Retina (tissue), 1 donor: ENCODE measurements around the gene RPGRIP1L.
"Not testable (repeated sequence)": the region's sequence is repeated elsewhere in the genome, so short reads cannot be mapped to it uniquely, and the experiment has no call there.

Experiments used
- DNase-seq: peaks from one replicate; pipeline ENCODE4 v3.0.0-alpha.2; 2016

The RPGRIP1L gene

DNA sequence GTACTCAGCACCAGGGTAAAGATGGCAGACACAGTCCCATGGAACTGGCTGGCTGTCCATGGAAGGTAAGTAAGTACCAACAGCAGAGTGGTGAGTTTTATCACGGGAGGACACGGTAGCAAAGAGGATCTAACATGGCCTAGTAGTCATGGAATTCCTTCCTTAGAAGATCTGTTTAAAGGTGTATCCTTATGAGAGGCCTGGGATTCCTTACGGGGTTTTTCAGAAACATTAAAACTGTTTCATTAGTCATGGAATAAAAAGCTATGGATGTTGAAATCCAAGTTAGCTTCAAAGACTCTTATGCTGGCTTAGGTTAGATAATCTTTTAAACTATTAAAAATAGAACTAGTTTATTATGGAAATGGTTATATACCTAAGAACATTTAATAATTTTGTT is 7.7 kb upstream of the RPGRIP1L start:
- DNase-seq, result no peak

DNA sequence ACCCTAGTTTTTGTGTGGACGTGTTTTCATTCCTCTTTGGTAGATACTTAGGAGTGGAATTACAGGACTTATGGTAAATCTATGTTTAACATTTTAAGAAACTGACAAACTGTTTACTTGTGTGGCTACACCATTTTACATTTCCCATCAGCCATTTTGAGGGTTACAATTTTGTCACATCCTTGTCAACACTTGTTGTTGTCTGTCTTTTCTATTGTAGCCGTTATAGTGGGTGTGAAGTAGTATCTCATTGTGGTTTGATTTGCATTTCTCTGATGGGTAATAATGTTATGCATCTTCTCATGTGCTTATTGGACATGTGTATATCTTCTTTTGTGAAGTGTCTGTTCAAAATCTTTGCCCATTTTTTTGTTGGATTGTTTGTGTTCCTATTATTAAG is 4.8 kb upstream of the RPGRIP1L start:
- DNase-seq, result no peak

DNA sequence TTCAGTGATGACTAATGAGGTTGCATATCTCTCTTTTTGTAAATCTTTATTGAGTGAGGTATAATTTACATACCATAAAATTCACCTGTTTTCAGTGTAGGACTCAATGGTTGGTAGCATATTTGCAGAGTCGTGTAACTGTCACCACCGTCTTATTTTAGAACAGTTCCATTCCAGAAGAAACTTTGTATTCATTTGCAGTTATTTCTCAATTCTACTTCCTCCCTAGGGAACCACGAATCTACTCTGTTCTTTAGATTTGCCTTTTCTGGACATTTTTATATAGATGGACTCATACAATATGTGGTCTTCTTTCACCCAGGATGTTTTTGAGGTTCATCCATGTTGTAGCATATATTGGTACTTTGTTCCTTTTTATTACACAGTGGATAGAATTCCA is 4.0 kb upstream of the RPGRIP1L start:
- DNase-seq, result no peak

DNA sequence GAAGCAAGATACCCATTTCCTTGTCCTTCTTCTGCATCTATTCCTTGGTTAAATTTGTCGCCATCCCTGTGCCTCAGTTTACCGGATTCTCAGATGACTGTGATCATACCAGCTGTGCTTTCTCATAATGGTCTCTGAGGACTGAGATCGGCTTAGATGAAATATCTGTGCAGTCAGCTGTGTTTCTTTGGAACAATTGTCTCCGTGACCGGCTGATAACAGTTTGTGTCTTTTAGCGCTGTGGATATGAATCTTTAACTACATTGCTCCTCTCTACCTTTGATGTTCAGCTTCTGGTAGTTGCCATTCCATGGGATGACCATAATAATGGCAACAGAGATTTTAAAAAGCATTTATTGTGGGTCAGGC is 770 bp upstream of the RPGRIP1L start:
- DNase-seq, result no peak

DNA sequence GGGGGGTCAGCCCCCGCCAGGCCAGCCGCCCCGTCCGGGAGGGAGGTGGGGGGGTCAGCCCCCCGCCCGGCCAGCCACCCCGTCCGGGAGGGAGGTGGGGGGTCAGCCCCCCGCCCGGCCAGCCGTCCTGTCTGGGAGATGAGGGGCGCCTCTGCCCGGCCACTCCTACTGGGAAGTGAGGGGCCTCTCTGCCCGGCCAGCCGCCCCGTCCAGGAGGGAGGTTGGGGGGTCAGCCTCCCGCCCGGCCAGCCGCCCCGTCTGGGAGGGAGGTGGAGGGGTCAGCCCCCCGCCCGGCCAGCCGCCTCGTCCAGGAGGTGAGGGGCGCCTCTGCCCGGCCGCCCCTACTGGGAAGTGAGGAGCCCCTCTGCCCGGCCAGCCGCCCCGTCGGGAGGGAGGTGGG is 5.4 kb downstream of the RPGRIP1L start:
- not testable (repeated sequence) for DNase-seq

DNA sequence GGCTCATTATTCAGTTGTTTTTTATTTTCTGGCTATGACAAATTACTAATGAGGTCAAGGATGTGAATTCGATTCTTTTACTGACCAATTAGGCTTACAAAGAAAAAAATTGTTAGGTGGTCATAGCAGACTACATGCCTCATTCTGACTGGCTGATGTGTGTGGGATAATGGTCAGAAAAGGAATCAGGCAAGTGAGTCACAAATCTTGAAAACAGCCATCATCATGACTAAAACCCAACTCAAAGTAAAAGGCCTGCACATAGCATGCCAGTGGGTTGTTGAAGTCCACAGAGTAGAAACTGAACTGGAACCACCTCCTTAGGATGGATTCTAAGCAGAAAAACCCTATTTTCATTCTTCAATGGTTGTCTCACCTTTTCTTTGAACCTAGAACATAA is 8.6 kb downstream of the RPGRIP1L start:
- DNase-seq, result no peak

DNA sequence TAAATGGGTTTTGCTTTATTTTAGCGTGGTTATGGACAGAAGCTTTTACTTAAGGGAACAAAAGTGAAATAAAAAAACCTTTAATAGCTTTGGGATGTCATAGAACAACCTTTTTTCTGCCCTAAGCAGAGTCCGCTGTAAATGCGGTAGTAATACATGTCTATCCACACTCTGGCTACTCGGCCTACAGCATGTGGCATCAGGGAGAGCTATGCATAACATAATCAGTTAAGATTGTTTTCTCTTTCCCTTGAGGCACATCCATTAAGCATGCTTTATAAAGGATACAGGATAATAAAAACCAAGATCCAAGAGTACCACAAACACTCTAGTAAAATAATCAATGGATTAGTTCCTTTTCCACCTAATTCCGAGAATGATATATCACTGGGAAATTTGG is 10.3 kb downstream of the RPGRIP1L start:
- no peak for DNase-seq

DNA sequence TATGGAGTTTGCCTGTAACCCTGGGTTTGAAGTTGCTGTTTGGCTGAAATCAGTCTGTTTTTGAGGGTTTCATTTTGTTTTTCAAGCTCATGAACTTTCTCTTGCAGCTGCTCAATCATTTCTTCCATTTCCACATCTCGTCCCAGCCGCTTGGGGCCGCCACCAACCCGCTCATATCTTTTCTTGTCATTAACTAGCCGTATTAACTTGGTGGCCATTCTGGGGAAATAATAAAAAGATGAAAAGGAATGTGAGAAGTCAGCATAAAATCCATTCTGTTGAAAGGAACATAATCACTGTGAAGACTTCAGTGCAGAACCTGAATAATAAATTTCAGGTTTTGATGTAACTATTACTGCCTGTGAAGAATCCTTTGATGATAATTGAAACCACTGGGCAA is 11.5 kb downstream of the RPGRIP1L start:
- DNase-seq, result no peak

DNA sequence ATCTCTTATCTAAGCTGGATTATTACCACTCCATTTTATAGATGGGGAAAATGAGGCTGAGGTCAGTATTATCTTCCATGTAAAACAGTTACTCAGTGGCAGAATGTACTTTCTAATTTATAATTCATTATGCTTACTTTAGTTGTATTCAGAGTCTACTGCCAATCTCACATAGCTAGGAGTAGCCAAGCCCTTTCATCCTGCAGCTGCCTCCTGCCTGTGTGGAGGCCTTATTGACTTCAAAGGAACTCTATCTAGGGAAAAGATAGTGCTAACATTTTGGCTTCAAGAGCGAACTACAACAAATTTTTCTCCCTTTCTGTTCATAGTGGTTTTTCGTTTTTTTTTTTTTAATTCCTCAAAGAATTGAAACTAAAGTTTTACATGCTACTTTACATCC is 12.9 kb downstream of the RPGRIP1L start:
- no peak for DNase-seq

DNA sequence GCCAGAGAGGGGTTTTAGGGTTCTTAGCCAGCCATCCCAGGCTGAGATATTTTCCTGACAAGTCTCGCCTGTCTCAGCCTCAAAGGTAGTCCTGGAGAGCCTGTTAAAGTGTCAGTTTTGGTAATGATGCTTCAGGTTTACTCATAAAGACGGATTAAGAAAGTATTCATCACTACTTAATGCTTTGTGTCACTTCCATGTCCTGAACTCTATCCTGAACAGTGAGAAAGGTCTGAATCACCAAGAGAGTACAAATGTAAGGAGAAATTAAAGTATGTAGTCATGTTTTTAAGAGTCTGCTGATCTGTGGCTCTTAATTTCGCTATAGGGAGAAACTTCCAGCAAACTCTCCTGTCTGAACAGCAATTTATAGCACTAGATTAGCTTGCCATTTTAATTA is 14.0 kb downstream of the RPGRIP1L start:
- DNase-seq, result no peak

DNA sequence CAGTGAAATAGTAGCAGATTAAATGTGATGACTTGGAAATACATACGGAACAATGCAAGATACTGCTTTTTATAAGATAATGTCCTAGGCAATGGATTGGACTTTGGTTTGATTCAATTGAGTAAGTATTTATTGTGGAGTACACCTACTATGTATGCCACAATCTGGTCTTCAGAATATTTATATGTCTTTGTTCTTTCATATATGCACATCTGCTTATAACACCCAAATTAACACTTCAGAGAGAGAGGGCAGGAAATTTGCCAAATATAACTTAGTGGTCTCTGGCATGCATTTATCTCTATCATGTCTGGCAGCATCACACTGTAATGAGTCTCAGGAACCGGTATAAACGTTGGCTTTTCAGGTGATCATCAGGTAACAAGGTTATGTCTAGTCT is 16.9 kb downstream of the RPGRIP1L start:
- DNase-seq, result no peak

DNA sequence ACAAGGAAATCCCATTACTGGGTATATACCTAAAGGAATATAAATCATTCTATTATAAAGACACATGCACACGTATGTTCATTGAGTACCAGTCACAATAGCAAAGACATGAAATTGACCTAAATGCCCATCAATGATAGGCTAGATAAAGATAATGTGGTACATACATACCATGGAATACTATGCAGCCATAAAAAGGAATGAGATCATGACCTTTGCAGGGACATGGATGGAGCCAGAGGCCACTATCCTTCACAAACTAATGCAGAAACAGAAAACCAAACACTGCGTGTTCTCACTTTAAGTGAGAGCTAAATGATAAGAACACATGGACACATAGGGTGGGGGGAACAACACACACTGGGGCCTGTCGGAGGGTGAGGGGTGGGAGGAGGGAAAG is 18.3 kb downstream of the RPGRIP1L start:
- DNase-seq, result not testable (repeated sequence)

DNA sequence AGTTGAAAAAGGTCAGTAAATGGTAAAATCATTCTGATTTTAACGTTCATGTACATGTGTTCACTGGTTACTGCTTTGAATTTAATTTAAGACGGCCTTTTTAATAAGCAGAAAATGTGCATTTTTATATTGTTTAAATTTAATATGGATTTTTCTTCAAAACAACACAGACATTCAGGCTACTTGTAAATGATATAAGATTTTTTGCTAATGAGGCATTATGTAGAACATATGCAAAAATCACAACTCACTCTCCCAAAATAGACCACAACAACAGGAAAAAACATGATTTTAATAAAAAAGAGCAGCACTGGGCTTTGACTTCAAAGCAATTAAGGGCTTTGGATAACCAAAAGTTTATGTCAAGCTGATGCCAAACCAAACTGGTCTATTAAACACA is 22.3 kb downstream of the RPGRIP1L start:
- DNase-seq, result no peak

DNA sequence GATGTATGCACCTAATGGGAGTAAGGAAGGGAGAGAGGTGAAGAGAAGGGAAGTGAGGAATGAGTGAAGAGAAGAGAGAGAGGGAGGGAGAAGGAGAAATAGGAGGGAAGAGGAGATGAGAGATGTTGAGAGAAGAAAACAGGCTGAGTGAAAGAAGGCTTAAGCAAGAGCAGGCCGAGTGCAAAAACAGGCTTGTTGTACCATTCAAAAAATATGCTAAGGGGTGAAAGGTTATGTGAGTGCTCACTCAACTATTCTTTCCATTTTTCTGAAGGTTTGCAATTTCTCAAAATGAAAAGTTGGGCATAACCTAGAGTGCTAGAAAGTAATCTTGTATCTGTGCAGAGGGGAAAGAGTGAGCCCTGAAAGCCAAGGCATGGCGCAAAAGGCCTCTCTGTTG is 22.9 kb downstream of the RPGRIP1L start:
- DNase-seq, result no peak

DNA sequence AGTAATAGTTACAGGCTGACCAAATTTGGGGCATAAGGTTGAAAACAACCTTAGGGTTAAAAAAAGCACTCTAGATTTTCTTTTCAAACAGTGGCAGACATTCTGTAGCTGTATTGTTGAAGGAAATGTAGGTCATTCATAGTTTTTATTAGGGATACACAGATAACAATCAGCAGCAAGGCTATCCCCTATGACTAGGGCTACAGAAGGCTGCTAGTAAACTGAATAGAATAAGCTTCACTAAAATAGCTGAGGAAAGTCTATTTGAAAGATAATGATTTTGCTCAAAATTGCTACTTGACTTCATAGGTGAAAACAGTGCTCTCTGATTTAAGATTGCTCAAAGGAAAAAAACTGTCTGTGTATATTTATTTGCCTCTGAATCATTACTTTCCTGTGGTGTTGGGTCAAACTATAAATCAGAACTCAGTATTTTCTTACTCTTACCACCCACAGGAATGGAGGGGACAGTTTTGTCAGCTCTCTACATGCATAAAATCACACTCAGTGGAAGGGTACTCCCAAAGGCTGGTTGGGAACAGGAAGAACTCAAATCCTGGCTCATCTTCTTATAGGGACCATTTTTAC is 24.8 kb downstream of the RPGRIP1L start:
- no peak for DNase-seq

DNA sequence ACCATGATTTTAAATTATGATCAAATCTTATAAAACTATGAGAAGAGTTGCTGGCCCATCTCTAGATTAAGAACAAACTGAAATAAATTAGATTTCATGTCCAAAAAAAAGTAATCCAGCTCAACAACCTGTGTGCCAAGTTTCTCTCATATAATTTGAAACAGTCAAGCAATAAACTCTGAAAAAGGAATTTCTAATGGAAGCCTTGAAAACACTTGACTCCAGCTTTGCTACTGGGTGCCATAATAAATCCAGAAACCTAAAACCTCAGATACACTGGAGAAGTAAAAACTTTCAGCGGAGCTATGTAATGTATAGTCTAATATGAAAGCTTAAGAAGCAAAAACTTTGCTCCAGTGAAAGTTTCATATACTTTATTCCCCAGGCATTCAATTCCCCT is 25.5 kb downstream of the RPGRIP1L start:
- DNase-seq, result no peak

DNA sequence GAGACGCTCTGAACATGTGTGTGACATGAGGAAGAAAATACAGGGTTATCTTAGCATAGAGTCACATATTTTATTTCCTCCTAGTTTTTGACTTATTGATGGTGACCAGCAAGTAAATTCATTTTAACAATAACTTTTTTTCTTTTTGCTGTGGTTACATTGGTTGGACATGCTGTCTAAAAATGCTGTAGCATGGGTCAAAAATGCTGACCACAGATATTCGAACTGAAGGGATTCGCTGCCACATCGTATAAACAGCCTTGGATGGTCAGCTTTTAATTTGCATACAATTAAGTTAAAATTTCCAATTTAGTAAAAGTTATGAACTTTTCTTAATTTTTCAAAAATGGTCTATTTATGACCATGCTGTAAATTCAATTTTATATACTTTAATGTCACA is 30.5 kb downstream of the RPGRIP1L start:
- DNase-seq, result no peak

DNA sequence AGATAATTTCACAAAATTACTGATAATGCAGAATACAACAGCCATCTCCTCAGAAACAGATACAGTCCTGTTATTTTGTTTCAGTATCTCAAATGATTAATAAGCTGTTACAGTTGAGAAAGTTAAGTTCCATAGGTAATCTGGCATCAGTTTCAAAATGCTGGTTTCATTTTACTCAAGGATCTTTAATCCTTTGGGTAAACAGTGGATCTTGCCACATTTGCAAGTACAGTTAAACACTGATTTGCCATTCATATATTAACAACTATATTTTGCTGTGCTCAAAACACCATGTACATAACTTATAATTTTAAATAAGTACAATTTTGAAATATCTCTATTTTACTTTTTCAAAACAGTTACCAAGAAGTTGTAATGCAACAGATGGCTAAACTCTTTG is 31.2 kb downstream of the RPGRIP1L start:
- DNase-seq, result no peak

DNA sequence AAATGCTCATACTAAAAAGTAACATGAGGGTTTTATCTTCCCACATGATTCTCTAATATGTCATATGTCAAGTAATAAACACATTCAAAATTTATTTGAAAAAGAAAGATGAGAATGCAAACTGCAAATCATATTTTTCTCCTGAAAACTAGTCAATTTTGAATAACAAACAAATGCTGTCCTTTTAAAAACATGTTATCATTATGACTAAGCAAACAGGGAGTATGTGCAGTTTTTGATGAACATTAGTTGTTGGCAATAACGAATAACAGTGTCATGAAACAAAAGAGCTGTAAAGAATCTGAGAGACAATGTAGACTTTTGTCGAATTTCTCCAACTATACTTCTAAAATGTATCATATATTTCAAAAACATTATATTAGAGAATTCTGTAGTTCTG is 34.8 kb downstream of the RPGRIP1L start:
- no peak for DNase-seq

DNA sequence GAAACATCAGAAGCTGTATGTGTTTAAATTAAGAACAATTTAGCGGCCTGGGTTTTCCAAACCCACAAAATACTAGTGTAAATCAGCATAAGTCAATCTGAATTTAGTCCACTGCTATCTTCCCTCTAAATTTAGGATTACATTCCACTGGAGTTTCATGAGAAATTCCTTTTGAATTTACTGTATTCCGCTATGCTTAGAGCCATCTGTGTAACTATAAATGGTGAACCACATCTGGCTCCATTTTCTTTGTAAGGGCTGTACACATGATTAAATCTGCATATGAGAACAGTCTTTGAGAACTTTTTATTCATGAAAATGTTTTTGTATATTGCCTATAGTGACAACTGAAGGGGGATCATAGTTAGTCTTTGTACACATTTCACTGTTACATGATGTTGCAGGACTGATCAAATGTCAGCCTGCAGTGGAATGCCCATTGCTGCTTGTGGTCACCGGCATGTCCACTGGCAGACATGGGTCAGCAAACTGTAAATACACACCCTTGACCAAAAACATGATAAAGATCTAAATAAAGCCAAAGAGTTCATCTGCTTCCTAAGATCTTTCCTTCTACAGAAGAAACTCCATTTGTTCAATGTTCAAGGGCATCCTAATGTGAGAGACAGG is 36.8 kb downstream of the RPGRIP1L start:
- no peak for DNase-seq

DNA sequence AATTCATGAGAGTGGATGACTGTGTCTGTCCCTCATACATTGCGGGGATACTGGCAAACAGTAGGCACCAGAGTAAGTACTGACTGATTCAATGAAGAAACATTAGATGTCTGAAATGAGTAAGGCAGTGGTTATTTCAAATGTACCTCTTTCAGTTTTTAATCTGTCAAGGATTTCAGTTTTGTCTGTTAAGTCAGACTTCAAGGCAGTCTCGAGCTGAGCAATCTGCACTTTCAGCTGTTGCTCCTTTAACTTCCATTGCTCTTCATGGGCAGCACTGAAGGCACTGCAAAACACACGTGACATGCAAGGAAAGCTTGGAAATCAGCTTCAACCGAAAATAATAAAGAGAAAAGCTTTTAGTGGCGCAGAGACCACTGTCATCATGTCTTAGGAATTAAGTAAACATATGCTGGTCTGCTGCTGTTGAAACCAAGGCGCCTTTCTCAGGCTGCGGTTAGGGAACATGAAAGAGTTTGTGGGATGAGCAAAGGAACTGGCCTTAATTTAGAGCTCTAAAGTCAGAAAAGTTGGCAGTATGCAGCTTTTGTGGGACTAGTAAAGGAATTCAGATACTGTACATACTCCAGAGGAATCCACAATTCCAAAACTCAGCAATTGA is 38.8 kb downstream of the RPGRIP1L start:
- DNase-seq, result no peak

DNA sequence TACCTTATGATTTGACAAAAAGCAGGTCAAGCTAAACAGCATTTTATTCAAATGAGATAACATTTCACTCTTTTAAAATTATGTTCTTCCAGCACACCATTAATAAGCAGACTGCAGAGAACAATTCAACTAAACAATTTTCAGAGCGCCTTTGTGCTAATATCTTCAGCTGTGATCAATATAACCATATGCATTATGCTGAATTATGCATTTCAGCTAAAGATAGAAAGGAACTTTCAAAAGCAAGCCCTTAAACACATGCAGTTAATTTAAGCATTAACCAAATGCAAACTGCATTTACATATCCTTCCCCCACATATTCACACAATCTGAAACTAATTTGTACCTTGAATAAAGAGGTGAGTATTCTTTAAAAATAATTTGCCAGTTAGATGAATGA is 41.6 kb downstream of the RPGRIP1L start:
- no peak for DNase-seq

DNA sequence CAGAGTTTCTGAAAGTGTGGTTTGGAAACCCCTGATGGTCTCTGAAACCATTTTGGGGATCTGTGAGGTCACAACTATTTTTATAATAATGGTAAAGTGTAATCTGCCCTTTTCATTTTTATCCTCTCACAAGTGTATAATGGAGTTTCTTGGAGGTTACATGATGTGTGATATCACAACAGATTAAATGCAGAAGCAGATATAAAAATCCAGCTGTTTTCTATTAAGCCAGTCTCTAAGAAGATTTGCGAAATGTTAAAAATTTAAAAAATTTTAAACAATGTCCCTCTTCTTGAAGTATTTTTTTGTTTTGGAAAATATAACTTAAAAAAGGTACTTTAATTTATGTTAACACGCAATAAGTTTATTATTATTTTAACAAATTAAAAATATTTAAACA is 48.7 kb downstream of the RPGRIP1L start:
- no peak for DNase-seq

DNA sequence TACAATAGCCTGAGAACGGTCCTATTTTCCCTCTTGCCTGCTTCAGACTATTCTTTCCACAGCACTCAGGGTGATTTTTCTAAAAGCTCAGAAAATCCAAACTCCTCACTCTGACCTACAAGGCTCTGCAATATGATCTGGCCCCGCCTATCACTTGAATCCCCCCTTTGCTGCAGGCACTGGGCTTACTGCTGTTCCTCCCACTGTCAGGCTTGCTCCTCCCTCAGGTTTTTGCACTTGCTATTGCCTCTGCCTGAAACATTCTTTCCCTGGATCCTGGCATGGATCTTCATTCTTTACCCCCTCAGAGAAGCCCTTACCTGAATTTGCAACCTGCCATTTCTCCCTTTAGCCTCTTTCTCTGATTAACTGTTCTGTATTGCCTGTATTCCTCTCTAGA is 52.3 kb downstream of the RPGRIP1L start:
- DNase-seq, result no peak

DNA sequence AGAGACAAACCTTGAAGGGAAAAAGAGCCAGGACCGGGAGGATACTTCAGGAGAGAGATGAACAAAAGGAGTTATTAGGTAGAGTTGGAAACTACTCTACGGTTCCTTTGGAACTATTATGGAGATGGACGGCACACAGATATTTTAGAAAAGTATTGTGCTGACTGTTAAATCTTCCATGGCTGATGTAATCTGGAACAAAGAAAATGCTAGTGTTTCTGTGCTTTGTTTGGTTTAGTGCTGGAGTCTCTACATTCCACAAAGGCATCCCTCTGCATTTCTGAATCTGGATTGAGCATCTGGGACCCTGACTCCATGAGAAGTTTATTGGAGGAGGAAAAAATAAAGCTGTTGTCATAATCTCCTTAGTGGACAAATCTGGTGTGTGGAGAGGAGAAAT is 57.2 kb downstream of the RPGRIP1L start:
- DNase-seq, result no peak
